ENCODE results near the gene PHF21B.

The PHF21B gene

DNA sequence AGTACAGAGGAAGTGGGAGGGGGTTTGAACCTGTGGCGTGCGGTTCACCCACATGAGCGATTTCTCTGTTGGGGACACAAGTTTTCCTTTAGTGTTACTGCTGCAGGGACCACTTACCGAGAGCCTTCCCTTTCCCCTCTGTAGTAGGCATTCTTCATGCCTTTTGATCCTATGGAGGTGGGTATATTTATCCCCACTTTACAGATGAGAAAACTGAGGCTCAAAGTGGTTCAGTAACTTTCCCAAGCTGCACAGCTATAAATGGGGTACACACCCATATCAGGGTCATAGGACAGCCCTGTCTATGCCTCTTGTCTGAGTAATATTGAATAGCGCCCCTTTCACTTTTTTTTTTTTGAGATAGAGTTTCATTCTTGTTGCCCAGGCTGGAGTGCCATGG lies 3.3 kb upstream of the PHF21B start:
- no peak for DNase-seq (ENCODE audit: low spot score)

DNA sequence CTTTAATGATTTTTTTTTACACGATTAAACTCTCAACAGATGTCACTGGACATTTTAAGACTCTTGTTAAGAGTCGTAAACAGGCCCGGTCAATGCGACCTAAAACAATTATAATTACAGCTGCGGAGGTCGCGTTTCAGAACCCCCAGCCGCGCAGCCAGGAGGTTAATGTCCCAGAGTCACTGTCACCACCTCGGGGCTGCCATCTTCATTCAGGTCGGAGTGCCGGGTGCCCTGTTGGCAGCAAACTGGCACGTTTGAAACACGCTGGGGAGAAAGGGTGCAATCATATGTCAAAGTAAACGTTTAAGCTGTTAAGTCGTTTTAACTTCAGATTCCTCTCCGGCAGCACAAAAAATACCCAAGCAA lies 711 bp upstream of the PHF21B start:
- no peak for DNase-seq (ENCODE audit: low spot score)

DNA sequence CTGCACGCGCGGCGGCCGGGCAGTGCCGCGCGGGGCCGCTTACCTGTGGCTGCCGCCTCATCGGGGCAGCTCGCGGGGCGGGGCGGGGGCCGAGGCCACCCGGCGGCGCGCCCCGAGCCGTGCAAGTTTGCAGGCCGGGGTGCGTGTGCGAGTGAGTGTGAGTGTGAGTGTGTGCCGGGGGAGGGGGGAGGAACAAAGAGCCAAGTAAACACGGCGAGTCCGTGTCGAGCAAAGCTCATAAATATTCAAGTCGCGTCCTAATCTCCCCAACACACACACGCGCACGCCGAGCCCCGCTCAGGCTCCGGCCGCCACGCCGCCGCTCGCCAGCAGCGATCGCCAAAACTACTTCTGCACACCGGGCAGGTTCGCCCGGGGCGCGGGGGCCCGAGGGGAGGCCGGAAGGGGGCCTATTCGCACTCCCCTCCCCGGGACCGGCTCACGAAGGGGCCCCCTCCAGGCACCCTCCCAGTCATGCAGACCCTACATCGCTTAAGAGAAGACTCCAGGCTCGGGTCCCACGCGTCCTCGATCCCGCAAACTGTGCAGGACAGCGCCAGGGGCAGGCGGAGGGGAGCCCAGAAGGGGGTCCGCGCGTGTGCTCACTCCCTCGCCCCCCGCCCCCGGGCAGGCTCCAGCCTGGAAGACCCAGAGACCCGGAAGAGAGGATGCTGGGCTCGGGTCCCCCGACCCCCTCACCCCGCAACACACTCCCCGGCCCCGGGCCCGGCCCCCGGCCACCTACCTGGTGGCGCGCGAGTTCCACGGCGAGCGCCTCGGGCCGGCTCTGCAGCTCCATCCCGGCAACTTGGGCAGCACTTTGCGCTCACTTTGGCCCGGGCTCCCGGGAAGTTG lies 827 bp downstream of the PHF21B start:
- no peak for DNase-seq (ENCODE audit: low spot score)

DNA sequence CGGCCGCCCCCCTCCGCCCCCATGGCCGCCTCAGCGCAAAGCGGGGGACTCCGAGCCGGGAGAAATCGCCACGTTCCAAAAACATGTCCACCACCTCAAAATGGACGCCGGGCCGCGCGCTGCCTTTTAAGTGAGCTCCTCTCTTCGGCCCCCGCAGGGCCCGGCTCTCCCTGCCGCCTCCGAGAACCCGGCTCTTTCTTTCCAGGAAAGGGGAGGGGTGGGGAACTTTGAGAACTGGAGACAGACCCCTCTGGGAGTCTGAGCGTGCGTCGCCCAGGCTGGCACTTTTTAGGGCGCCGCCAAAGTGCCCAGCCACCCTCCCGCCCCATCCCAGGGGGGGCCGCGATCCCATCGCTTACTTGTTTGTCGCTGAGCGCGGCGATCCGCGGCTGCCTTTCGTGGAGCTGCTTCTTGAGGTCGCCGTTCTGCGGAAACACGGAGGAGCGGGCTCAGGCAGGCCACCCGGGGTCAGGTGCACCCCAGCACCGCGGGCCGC lies 1.6 kb downstream of the PHF21B start:
- no peak for DNase-seq (ENCODE audit: low spot score)

DNA sequence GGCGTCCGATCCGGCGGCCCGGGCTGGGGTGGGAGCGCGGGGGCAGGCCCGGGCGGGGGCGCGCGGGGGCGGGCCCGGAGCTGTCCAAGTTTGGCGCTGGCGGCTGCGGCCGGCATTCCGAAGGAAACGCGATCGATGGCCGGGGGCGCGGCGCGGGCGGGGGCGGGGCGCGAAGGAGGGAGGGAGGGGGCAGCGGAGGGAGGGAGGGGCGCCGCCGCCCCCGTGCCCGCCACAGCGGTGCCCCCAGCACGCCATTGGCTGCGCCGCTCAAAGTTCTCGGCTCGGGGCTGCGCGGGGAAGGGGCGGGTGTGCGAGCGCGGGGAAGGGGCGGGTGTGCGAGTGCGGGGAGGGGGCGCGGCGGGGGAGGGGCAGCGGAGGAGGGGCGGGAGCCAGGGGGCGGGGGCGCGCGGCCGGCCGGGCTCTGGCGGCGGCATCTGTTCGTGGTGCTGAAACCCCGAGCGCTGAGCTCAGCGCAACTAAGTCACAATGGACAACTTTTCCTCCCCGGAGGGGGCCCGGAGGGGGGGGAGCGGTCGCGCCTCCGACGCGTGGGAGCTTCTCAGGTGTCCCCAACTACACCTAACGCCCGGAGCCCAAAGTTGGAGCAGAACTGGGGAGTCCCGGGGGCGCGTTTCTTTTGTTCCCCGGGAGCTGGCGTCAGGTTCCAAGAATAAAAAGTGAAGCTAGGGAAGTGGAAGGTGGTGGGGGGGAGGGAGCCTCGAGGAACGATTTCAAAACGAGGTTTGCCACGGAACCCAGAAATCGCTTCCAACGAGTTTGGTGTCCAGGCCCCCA lies 2.2 kb downstream of the PHF21B start:
- DNase-seq (ENCODE audit: low spot score): no peak

DNA sequence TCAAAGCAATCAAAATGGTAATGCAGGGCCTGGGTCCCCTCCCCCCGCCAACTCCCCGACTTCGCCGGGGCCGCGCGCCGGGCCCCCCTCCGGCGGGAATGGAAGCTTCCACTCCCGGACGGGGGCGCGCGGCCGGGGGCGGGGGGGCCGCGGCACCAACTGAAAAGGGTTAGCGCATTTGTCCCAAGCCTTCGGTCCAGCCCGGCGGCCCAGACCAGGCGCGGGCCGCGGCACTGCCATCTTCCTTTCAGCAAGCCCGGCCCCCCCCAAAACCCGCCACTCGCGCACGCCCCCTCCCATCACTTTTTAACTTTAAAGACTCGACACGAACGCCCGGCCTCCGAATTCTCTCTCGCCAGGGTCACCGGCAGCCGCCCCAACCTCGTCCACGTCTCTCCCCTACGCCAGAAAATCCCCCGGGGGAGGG lies 2.8 kb downstream of the PHF21B start:
- no peak for DNase-seq (ENCODE audit: low spot score)

DNA sequence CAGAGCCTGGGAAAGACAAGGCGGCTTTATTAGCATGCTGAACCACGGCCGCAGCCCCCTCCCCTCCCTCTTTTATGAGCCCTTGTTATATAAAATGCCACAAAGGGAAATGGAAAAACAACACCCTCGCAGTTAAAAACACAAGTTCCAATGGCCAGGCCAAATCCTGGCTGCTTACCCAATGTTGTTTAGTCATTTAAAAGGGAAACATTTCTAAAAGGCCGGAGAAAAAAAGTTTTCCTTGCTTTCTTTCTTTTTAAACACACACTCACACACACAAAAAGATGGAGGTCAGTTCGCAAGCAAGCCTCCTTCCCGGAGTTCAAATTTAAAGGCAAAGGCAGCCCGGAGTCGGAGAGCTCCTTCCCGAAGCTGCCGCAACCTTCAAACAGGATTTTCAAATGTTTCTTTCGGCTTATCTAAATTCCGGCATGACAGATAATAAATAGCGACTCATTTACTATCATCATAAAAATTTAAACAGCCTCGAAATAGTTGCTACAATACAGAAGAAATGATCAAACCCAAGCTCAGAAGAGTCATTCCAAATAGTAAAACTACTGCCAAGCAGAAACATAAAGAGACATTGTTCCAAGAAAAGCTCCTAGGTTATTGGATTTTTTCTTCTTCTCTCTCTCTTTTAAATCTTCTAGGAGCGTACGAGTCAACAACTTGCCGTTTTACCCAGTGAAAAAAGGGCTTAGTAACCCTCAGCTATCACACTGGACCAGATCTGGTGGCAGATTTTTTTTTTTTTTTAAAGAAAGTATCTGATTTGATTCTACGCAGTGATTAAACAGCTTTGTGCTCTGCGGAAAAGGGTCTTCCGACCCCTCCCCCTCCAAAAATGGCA lies 3.5 kb downstream of the PHF21B start:
- no peak for DNase-seq (ENCODE audit: low spot score)

DNA sequence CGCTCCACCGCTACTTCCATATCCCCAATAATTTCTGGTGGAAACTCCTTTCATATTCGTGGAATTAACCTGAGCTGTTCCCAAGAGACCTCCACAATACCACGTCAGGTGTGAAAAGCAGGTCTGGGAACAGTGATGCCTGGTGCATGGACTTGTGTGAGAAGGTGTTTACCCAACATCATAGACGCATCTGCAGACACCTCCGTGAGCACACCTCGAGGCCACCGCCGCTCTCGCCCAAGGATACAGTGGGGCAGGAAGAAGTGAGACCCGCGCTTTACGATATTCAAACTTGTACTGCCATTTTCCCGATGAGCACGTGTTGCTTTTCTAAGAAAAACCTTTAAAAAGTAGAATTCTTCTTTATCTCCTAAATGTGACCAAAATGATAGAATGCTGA lies 8.2 kb downstream of the PHF21B start:
- no peak for DNase-seq (ENCODE audit: low spot score)

DNA sequence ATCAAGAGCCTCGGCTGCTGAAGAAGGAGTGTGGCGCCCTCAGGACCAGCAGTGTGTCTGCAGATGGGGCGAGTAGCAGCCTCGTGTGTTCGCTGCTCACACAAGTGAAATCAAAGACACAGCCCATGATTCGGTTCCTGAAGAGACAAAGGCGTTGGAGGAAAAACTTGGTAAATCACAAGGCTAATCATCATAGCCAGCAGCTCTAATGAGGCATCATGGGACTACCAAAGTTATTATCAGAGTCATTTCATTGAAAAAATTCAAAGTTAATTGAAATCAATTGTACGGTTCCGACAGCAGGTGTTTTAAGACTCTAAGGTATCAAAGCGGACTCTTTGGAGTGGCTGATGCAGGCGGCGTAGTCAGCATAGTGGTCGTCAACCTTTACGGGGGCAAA lies 9.5 kb downstream of the PHF21B start:
- DNase-seq (ENCODE audit: low spot score): no peak

DNA sequence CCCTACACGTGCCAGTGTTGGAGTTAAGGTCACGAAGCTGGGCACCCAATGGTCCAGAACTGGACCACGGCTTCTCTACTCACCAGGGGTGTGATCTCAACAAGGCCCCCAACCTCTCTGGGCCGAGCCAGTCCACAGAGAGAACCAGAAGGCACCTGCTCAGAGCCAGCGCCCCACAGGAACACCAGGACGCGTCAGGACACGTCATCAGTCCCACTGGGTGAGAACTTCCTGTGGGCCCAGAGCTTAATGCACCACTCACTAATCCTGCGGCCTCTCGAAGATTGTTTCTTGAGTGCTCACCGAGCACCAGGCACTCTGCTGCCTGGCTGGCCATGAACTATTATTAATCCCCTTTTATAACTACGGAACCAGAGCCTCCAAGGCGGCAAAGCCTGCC lies 10.1 kb downstream of the PHF21B start:
- DNase-seq (ENCODE audit: low spot score): no peak

DNA sequence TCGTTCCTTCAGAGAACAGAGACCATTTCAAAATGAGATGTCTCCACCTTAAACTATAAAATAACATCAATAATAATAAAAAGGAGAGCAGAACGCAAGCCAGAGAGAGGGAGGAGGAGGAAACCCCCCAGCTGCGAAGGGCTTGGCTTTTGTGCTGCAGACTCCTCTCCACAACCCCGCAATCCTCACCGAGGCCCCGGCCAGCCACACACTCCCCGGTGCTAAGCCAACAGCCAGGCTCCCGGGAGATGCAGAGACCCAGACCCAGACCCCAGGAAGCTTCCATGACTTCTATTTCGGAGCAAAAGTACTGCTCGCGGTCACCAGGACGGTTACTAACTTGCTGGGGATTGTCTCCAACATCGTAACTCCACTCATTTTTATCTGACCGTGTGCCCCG lies 10.6 kb downstream of the PHF21B start:
- no peak for DNase-seq (ENCODE audit: low spot score)

DNA sequence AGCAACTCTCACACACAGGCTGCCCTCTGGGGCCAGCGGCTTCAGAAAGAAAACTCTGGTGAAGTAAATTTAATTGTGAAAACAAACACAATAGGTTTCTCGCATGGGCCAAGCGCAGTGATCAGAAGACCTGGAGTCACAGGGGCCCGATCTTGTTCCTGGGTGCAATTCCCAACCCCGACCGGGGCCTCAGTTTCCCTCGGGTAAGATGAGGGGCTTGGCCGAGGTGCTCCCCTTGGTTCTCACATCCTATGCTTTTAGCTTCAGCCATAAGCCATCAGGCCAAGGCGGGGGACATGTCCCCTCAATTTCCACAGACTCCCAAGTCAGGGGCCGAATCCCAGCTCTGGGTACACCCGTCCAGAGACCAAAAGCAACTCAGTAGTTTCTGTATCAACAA lies 11.5 kb downstream of the PHF21B start:
- no peak for DNase-seq (ENCODE audit: low spot score)

DNA sequence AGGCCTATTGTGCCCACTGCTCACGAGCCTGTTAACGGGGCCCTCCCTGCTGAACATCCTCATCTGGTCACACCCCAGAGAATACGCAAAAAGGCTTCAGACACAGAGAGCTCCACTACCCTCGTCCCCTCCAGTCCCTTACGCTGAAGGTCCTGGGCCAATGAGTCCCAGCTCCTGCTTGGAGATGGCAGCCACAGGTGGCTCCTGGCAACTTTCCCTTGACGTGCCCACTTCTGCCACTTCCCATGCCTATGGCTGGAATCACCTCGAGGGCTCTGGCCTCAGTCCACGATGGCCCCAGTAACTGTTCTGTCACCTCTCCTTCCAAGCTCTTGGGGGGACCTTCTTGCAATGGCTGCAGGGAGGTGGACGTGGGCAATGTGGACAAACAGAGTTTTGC lies 12.7 kb downstream of the PHF21B start:
- no peak for DNase-seq (ENCODE audit: low spot score)

DNA sequence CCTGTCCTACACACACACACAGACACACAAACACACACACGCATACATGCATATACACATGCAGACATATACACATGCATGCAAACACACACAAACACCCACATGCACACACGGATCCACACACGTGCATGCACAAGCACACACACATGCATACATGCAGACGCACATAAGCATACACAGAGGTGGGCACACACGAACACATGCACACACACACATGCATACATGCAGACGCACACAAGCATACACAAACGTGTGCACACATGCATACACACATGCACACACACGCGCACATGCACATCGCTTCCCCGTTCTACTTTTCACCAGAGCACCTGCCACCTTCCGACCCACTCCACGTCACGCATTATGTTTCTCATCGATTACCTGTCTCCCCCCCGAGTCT lies 13.2 kb downstream of the PHF21B start:
- no peak for DNase-seq (ENCODE audit: low spot score)

DNA sequence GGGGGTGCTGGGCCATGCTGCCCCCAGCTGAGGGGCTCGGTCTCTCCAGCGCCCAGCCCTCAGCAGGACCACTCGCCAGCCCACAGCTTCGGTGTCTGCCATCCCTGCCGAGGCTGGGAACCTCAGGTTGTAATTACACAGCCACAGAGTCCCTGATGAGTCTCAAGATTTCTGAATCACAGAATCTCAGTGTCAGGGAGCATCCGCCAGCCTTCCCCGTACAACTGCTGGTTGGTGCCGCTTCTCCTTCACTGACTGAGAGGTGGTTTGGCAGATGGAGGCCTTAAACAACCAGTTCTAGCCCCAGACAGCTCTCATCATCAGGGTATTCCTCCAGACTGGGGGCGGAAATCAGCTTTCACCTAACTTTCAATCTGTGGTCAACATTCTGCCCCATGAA lies 13.7 kb downstream of the PHF21B start:
- DNase-seq (ENCODE audit: low spot score): no peak

DNA sequence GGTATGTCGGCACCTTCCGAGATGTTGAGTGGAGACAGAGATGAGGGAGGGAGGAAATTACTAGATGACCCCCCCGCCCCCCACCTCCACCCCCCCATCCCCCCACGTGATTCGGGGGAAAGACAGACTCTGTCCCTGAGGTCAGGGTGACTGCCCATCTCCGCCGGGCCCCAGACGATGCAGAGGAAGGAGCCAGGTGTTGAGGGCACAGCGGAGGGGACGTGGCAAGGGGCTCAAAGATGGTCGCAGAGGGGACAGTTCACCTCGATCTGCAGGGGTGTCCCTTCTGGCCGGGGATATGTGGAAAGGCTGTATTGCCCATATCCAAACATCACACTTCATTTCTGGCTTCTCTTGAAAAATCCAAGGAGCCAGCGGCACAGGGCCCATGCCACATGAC lies 14.1 kb downstream of the PHF21B start:
- DNase-seq (ENCODE audit: low spot score): no peak

DNA sequence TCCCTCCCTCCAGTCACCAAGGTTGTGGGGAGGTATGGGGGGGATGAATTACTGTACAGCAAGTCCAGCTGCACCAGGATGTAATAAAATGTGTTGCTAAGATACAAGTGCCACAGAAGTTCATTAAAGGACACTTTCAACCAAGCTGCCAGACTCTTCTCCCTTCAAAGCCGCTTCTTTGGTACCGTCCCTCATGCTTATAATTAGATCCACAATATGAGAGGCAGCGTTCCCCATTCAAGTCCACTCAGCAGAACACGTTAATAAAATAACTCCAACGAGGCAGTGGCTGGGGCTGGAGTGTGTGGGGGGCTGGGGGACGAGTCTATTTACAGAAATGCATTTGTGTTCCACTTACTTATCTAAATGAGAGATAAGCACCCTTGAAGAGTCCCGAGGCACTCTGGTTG lies 14.7 kb downstream of the PHF21B start:
- no peak for DNase-seq (ENCODE audit: low spot score)

DNA sequence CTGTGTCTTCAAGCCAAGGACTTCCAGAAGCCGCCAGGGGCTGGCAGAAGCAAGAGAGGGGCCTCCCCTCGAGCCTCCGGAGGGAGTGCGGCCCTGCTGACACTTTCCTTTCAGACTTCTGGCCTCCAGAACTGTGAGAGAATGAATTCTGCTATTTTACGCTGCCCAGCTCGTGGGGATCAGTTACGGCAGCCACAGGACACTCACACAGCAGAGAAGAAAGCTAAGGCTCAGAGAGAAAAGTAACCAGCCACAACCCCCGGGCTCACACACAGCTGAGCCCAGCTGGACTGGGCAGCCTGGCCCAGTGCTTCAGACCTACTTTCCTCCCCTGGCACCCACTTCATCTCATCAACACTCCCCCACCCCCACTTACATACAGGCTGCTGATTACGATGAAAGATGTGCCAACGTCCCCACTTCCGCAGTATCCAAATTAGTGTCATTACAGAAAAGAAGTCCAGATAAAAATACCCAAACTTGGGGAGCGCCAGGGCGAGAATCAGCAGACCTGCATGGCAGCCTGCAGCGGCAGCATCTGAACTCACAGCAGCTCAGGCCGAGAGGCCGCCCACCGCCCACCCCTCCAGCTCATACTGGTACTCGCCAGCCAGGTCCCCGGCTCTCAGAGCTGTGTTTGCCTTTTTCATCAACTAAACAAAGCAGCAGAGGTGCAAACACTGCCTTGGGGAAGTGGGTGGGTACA lies 15.3 kb downstream of the PHF21B start:
- DNase-seq (ENCODE audit: low spot score): no peak

DNA sequence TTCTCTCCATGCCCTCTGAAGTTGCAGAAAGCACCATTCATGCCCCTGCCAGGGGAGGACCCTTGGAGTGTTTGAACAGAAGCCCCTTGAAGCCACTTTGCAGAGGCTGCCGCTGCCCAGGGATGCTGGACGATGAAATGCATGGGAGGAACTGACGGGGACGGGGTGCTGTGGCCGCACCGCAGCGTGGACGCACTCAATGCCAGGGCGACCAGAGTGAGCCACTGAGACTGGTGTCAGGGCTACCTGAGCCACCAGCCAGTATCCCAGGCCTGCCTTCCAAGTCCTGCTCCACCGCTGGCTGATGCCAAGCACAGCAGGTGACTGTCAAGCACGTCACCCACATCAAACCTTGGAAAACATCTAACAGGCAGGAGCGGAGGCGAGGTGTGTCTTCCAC lies 17.6 kb downstream of the PHF21B start:
- no peak for DNase-seq (ENCODE audit: low spot score)

DNA sequence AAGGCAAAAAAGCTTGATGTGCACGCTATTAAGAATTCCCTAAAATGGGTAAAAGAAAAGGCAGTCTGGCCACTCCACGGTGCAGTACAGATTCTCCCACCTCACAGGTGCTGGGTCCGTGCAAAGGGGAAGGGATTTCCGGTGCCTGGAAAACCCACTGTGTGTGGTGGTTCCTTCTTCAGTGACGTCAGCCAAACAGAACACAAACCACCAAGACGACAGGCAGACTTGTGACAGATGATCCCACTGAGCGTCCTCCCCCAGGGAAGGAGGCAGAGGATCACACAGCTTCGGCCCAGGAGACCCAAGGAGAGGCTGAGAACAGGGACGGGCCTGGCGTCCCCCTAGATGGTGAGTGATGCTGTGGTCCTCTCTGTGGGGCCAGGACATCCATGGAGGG lies 18.6 kb downstream of the PHF21B start:
- DNase-seq (ENCODE audit: low spot score): no peak

DNA sequence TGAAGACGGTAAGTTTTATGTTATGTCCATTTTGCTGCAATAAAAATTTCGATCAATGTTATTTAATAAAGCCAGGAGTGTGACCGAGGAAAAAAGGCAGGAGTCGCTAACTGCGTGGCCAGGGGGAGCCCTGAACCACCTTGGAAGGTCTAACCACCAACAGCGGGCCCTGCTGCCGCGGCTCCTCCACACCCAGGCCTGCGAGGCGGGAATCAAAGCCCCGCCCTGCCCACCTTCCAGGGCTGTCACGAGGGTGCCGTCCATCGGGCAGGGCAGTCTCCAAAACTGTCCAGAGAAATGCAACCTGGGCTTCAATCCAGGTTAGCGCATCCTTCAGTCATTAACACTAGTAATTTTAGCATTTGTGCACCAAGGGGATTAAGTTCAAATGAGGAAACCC lies 19.0 kb downstream of the PHF21B start:
- DNase-seq (ENCODE audit: low spot score): no peak

DNA sequence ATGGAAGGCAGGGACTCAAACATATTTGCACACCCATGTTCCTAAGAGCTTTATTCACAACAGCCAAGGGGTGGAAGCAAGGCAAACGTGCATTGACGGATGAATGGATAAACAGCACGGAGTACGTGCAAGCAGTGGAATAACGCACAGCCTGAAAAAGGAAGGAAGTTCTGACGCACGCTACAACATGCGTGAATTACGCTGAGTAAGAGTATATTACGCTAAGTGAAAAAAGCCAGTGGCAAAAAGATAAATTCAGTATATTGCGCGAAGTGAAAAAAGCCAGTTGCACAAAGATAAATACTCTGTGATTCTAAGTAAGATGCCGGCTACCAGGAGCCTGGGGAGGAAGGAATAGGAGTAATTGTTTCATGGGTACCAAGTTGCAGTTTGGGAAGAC lies 19.5 kb downstream of the PHF21B start:
- DNase-seq (ENCODE audit: low spot score): no peak

All from LoVo (cell line).